CD4-positive, alpha-beta memory T cell (primary cell): ENCODE measurements around the gene SETD7. TPM values are rescaled to one million over a fixed set of nuclear protein-coding genes. Genes with fewer than 3 reads are reported as not detected.
A peak's percentile ranks its signal among the peaks of the same experiment; 100 is the strongest.

ENCODE experiments used
- CTCF ChIA-PET: fragments of 350-600 bp; sonication (Branson Sonifier 250); formaldehyde crosslinking; loops from one replicate; lab custom pipeline; 2021; ENCODE audit warnings: inconsistent platforms; ENCODE audit not compliant: partially characterized antibody; lab: Charles Lee
- POLR2A ChIA-PET: fragments of 350-600 bp; sonication (Branson Sonifier 250); formaldehyde crosslinking; loops from one replicate; lab custom pipeline; 2021; ENCODE audit not compliant: partially characterized antibody; lab: Charles Lee
- DNase-seq, 5 donors: peaks; one replicate each; pipeline versions ENCODE4 v3.0.0 to v3.0.0-alpha.2; 2020 to 2022; ENCODE audit warnings: mixed read lengths in 1 of 5
- H3K27ac ChIP-seq: one replicate; pipeline ENCODE4 v1.7.0; 2013; ENCODE audit warnings: low read depth, low read length
- H3K27me3 ChIP-seq: 2 replicates; pipeline ENCODE4 v1.7.0; 2013; ENCODE audit warnings: mild to moderate bottlenecking, low read length, moderate library complexity; ENCODE audit not compliant: insufficient read depth
- H3K36me3 ChIP-seq: 2 replicates; pipeline ENCODE4 v1.7.0; 2013; ENCODE audit warnings: mild to moderate bottlenecking, low read length, moderate library complexity; ENCODE audit not compliant: insufficient read depth
- H3K4me1 ChIP-seq: 2 replicates; pipeline ENCODE4 v1.7.0; 2013; ENCODE audit warnings: mild to moderate bottlenecking, low read length, moderate library complexity; ENCODE audit not compliant: insufficient read depth
- H3K4me3 ChIP-seq, 2 donors: one replicate each; pipeline ENCODE4 v1.7.0; 2013; ENCODE audit warnings: low read length in 2 of 2, mild to moderate bottlenecking in 1 of 2
- H3K9me3 ChIP-seq, 2 donors: one replicate each; pipeline ENCODE4 v1.7.0; 2013; ENCODE audit warnings: low read length in 2 of 2, control low read depth in 1 of 2; ENCODE audit not compliant: control insufficient read depth in 1 of 2
- H3K27ac Mint-ChIP-seq, 7 donors: one replicate each; pipeline ENCODE4 v1.8.0; 2020 to 2021; ENCODE audit warnings: mixed read lengths in 7 of 7, mild to moderate bottlenecking in 6 of 7, inconsistent platforms in 3 of 7, moderate library complexity in 3 of 7
- H3K27me3 Mint-ChIP-seq, 2 donors: one replicate each; pipeline ENCODE4 v1.8.0; 2020 to 2021; ENCODE audit warnings: mixed read lengths in 2 of 2
- H3K36me3 Mint-ChIP-seq, 2 donors: one replicate each; pipeline ENCODE4 v1.8.0; 2020 to 2021; ENCODE audit warnings: mixed read lengths in 2 of 2, inconsistent platforms in 1 of 2, mild to moderate bottlenecking in 1 of 2
- H3K4me1 Mint-ChIP-seq, 4 donors: one replicate each; pipeline ENCODE4 v1.8.0; 2020 to 2021; ENCODE audit warnings: mixed read lengths in 4 of 4, mild to moderate bottlenecking in 1 of 4
- H3K4me3 Mint-ChIP-seq, 8 donors: one replicate each; pipeline ENCODE4 v1.8.0; 2020 to 2021; ENCODE audit warnings: mixed read lengths in 8 of 8, mild to moderate bottlenecking in 7 of 8, moderate library complexity in 6 of 8, inconsistent platforms in 3 of 8
- H3K9me3 Mint-ChIP-seq, 8 donors: one replicate each; pipeline ENCODE4 v1.8.0; 2020 to 2021; ENCODE audit warnings: mixed read lengths in 8 of 8, mild to moderate bottlenecking in 5 of 8, inconsistent platforms in 3 of 8, moderate library complexity in 1 of 8
- intact Hi-C: fragments of 100-400 bp; cut with micrococcal nuclease; formaldehyde crosslinking; loops from one replicate; pipeline ENCODE4 v1.15.1; 2023
- polyA plus RNA-seq, 2 donors: library from polyadenylated mRNA; unstranded; fragments of 300-500 nt; fragmentation: Illumina TruSeq; gene quantifications; one replicate each; pipeline ENCODE4 v1.2.3, GENCODE V29; 2021
- total RNA-seq, 2 experiments: library from RNA; stranded (reverse); gene quantifications; one replicate each; pipeline ENCODE4 v1.2.3, GENCODE V29; 2021

The SETD7 gene
- total and polyA plus RNA-seq, 4 experiments from 2014 or later, result 3.9 to 14.6 (median 9.7) TPM

- H3K9me3 Mint-ChIP-seq, result no peaks in the 10 kb centered on the region
- no peak overlapping the region for H3K4me3 Mint-ChIP-seq
- CTCF ChIA-PET, result no interaction called here
- Histone ChIP-seq H3K9me3 (no peaks in the 10 kb centered on the region), H3K4me1 (no peaks in the 10 kb centered on the region), H3K36me3 (peaks cover 3% of the 10 kb centered on the region), H3K27me3 (no peaks in the 10 kb centered on the region), H3K27ac (no peak overlapping the region), H3K4me3 (no peak overlapping the region)
- peaks cover 25 to 31% of the 10 kb centered on the region in 2 donors for H3K36me3 Mint-ChIP-seq
- H3K4me1 Mint-ChIP-seq, result peaks cover 1 to 5% (median 3%) of the 10 kb centered on the region in 4 donors
- H3K27ac Mint-ChIP-seq, result peak overlapping the region in 1 of 7 donors; percentile 7
- DNase-seq, result no peak
- no peaks in the 10 kb centered on the region for H3K27me3 Mint-ChIP-seq
- intact Hi-C loops, result no loop called here
- POLR2A ChIA-PET, result no interaction called here
Measured at GRCh38 chr4:139537292-139537691, 18.7 kb downstream of the SETD7 start.

GRCh38 chr4:139535871-139536234 lies 20.2 kb downstream of the SETD7 start:
- Histone ChIP-seq H3K36me3 (peaks cover 3% of the 10 kb centered on the region), H3K27me3 (no peaks in the 10 kb centered on the region), H3K4me3 (no peak overlapping the region), H3K9me3 (no peaks in the 10 kb centered on the region), H3K27ac (no peak overlapping the region), H3K4me1 (no peaks in the 10 kb centered on the region)
- CTCF ChIA-PET, result interaction anchor here (0.8 kb wide), 1 partner anchor 98 kb away, joined by 3 read pairs; no protein-coding TSS in a partner anchor
- Mint-ChIP-seq H3K4me1 (peaks cover 0 to 11% (median 5%) of the 10 kb centered on the region in 4 donors), H3K27ac (peak overlapping the region in 1 of 7 donors; percentile 4), H3K9me3 (no peaks in the 10 kb centered on the region), H3K4me3 (no peak overlapping the region), H3K27me3 (no peaks in the 10 kb centered on the region), H3K36me3 (peaks cover 19 to 31% of the 10 kb centered on the region in 2 donors)
- POLR2A ChIA-PET, result no interaction called here
- no peak for DNase-seq
- intact Hi-C loops, result no loop called here

DNA sequence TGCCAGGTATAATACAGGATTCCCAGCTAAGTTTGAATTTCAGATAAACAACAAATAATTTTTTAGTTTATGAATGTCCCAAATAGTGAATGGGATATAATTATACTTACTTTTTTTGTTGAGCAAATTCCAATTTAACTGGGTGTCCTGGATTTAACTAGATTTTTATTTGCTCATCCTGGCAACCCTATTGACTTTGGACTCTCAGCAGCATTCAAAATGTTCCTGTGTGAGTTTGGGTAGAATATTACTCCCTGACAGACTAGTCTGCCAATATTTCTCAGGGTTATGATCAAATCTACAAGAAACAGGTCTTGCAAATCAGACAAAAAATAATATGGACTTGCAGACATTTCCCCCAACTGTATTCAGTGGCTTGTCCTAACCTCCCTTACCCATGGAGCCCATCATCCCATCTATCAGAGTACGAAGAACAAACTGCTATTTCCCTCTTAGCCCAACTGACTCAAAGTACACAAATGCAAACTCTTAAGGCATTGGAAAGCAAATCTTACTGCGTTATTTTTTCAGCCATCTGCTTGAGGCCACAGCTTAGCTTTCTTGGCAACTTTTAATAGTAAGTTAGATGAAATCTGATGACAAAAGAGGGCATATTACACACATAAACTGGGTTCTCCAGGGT lies 20.7 kb downstream of the SETD7 start:
- H3K27ac ChIP-seq, result no peak overlapping the region
- H3K27me3 ChIP-seq, result no peaks in the 10 kb centered on the region
- no peaks in the 10 kb centered on the region for H3K9me3 ChIP-seq
- CTCF ChIA-PET, result interaction anchor here (2.0 to 5.7 kb wide), 2 partner anchors 21 to 504 kb away, joined by 5 to 38 read pairs; partner anchors contain the start of gene SETD7
- Mint-ChIP-seq H3K27me3 (no peaks in the 10 kb centered on the region), H3K36me3 (peaks cover 18 to 28% of the 10 kb centered on the region in 2 donors), H3K27ac (peak overlapping the region in 3 of 7 donors; percentile 4 to 11 (median 4)), H3K4me3 (no peak overlapping the region), H3K9me3 (no peaks in the 10 kb centered on the region), H3K4me1 (peaks cover 0 to 13% (median 6%) of the 10 kb centered on the region in 4 donors)
- DNase-seq, result no peak
- peaks cover 3% of the 10 kb centered on the region for H3K36me3 ChIP-seq
- POLR2A ChIA-PET, result interaction anchor here (1.5 kb wide), 1 partner anchor 82 kb away, joined by 3 read pairs; no protein-coding TSS in a partner anchor
- intact Hi-C loops, result no loop called here
- no peak overlapping the region for H3K4me3 ChIP-seq
- H3K4me1 ChIP-seq, result no peaks in the 10 kb centered on the region

DNA sequence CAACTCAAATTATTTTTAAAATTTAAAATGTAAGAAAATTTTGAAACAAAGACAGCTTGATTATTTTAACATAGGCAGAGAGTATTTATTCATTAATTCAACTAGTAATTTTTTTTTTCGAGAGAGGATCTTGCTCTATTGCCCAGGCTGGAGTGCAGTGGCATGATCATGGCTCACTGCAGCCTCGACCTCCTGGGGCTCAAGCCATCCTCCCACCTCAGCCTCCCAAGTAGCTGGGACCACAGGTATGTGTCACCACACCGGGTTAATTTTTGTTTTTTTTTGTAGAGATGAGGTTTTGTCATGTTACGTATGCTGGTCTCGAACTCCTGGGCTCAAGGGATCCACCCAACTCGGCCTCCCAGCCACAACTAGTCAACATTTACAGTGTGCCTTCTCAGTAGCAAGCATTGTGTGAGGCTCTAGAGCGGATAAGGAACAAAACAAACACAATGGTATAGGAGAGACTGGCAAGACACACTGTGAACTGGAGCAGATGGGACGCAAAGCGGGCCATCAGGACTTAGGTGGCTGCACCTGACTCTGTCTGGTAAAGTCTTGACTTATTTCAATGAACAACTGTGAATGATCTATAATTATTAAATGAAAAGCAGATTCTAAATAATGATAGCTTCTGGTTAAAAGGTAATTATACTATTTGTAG lies 21.6 kb downstream of the SETD7 start:
- CTCF ChIA-PET, result interaction anchor here (0.8 to 5.7 kb wide), 3 partner anchors 22 to 503 kb away, joined by 3 to 38 read pairs (median 5); partner anchors contain the start of gene SETD7
- Histone ChIP-seq H3K36me3 (peaks cover 3% of the 10 kb centered on the region), H3K27ac (no peak overlapping the region), H3K27me3 (no peaks in the 10 kb centered on the region), H3K4me1 (no peaks in the 10 kb centered on the region), H3K9me3 (no peaks in the 10 kb centered on the region), H3K4me3 (no peak overlapping the region)
- Mint-ChIP-seq H3K27ac (peak overlapping the region in 1 of 7 donors; percentile 29), H3K9me3 (no peaks in the 10 kb centered on the region), H3K36me3 (peaks cover 10 to 21% of the 10 kb centered on the region in 2 donors), H3K4me1 (peaks cover 0 to 13% (median 6%) of the 10 kb centered on the region in 4 donors), H3K4me3 (no peak overlapping the region), H3K27me3 (no peaks in the 10 kb centered on the region)
- DNase-seq, result no peak
- POLR2A ChIA-PET, result interaction anchor here (1.2 to 1.5 kb wide), 2 partner anchors 22 to 81 kb away, joined by 3 read pairs; partner anchors contain the start of gene SETD7
- intact Hi-C loops, result no loop called here

DNA sequence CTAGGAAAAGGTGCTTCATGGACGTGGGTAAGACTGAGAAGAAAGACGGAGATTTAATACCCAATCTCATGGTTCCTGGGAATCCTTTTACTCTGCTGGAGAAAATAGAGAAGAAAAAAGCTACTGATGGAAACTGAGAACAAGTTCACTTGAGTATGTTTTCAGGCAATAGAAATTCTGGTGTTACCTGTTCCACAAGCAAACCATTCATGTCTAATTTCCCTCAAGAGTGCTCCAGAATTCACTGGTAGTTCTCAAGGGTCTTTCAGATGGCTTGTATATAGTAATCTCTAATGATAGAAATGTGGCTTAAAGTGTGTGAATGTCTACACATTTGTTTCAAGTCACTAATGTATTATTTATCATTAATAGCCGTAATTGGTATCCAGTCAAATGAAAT lies 22.5 kb downstream of the SETD7 start:
- peak overlapping the region in 1 of 7 donors; percentile 41 for H3K27ac Mint-ChIP-seq
- Histone ChIP-seq H3K9me3 (no peaks in the 10 kb centered on the region), H3K27ac (no peak overlapping the region), H3K4me3 (no peak overlapping the region), H3K36me3 (peaks cover 3% of the 10 kb centered on the region), H3K27me3 (no peaks in the 10 kb centered on the region), H3K4me1 (no peaks in the 10 kb centered on the region)
- H3K4me1 Mint-ChIP-seq, result peaks cover 3 to 13% (median 8%) of the 10 kb centered on the region in 4 donors
- H3K27me3 Mint-ChIP-seq, result no peaks in the 10 kb centered on the region
- H3K9me3 Mint-ChIP-seq, result no peaks in the 10 kb centered on the region
- ChIA-PET CTCF (interaction anchor here (0.8 to 5.7 kb wide), 4 partner anchors 23 to 502 kb away, joined by 3 to 38 read pairs (median 4); partner anchors contain the start of gene SETD7), POLR2A (interaction anchor here (1.2 to 1.5 kb wide), 2 partner anchors 23 to 81 kb away, joined by 3 read pairs; partner anchors contain the start of gene SETD7)
- no peak overlapping the region for H3K4me3 Mint-ChIP-seq
- intact Hi-C loops, result no loop called here
- no peak for DNase-seq
- H3K36me3 Mint-ChIP-seq, result peaks cover 17 to 28% of the 10 kb centered on the region in 2 donors

GRCh38 chr4:139532947-139533346 lies 23.1 kb downstream of the SETD7 start:
- Mint-ChIP-seq H3K4me1 (peaks cover 5 to 13% (median 9%) of the 10 kb centered on the region in 4 donors), H3K27me3 (no peaks in the 10 kb centered on the region), H3K27ac (peak overlapping the region in 2 of 7 donors; percentile 6 to 41), H3K9me3 (no peaks in the 10 kb centered on the region), H3K4me3 (no peak overlapping the region), H3K36me3 (peaks cover 23 to 33% of the 10 kb centered on the region in 2 donors)
- no peak overlapping the region for H3K4me3 ChIP-seq
- peaks cover 3% of the 10 kb centered on the region for H3K36me3 ChIP-seq
- H3K9me3 ChIP-seq, result no peaks in the 10 kb centered on the region
- no peaks in the 10 kb centered on the region for H3K27me3 ChIP-seq
- CTCF ChIA-PET, result interaction anchor here (1.4 to 5.7 kb wide), 2 partner anchors 31 to 502 kb away, joined by 4 to 38 read pairs; no protein-coding TSS in a partner anchor
- no peak overlapping the region for H3K27ac ChIP-seq
- no peak for DNase-seq
- POLR2A ChIA-PET, result interaction anchor here (1.3 kb wide), 1 partner anchor 23 kb away, joined by 4 read pairs; the partner anchor contains the start of gene SETD7
- intact Hi-C loops, result no loop called here
- no peaks in the 10 kb centered on the region for H3K4me1 ChIP-seq
